Coronary artery (tissue), 2 donors: ENCODE results near the gene C1QTNF7.

Source experiments
- DNase-seq: peaks from one replicate; pipeline ENCODE4 v3.0.0-alpha.2; 2017; ENCODE audit warnings: low spot score
- H3K27ac ChIP-seq, 2 donors: fragments of 200-600 bp; sonication (generic); one replicate each; pipeline ENCODE4 v1.5.1; 2016 to 2019
- H3K4me3 ChIP-seq: fragments of 200-600 bp; sonication (generic); 2 replicates; pipeline ENCODE4 v1.5.1; 2016; ENCODE audit warnings: mild to moderate bottlenecking, moderate library complexity
- CTCF ChIP-seq: fragments of 200-600 bp; sonication (generic); IDR thresholded peaks from one replicate; pipeline ENCODE4 v1.5.1; 2019; ENCODE audit warnings: antibody characterized with exemption

C1QTNF7 gene

GRCh38 chr4:15390494-15390893, 37.3 kb upstream of the C1QTNF7 start:
- H3K4me3 ChIP-seq: no peak overlapping the region
- TF ChIP-seq CTCF: no peak
- no peak for DNase-seq
- H3K27ac ChIP-seq: no peak overlapping the region

GRCh38 chr4:15392053-15392805, 35.6 kb upstream of the C1QTNF7 start:
- DNase-seq: no peak
- no peak for TF ChIP-seq CTCF

GRCh38 chr4:15395311-15395710, 32.5 kb upstream of the C1QTNF7 start:
- no peak for DNase-seq
- TF ChIP-seq CTCF: no peak
- peak overlapping the region in 1 of 2 donors; percentile 26 for H3K27ac ChIP-seq
- H3K4me3 ChIP-seq: no peak overlapping the region

More at GRCh38 chr4:15392053-15392805, 35.6 kb upstream of the C1QTNF7 start:
- H3K4me3 ChIP-seq: no peak overlapping the region
- H3K27ac ChIP-seq: peak overlapping the region in 1 of 2 donors; percentile 3

GRCh38 chr4:15396157-15396800, 31.6 kb upstream of the C1QTNF7 start:
- TF ChIP-seq CTCF: no peak
- H3K4me3 ChIP-seq: no peak overlapping the region
- no peak for DNase-seq
- peak overlapping the region in 1 of 2 donors; percentile 26 for H3K27ac ChIP-seq

GRCh38 chr4:15398001-15398400, 29.8 kb upstream of the C1QTNF7 start:
- TF ChIP-seq CTCF: no peak
- peak overlapping the region in 1 of 2 donors; percentile 19 for H3K27ac ChIP-seq
- DNase-seq: no peak
- no peak overlapping the region for H3K4me3 ChIP-seq

- no peak for DNase-seq
- no peak for TF ChIP-seq CTCF
- H3K27ac ChIP-seq: peak overlapping the region in 1 of 2 donors; percentile 19
- no peak overlapping the region for H3K4me3 ChIP-seq
Observed at GRCh38 chr4:15398732-15399131, 29.1 kb upstream of the C1QTNF7 start.

GRCh38 chr4:15400226-15400625, 27.6 kb upstream of the C1QTNF7 start:
- no peak overlapping the region for H3K4me3 ChIP-seq
- peak overlapping the region; percentile 73 to 88 for H3K27ac ChIP-seq
- no peak for TF ChIP-seq CTCF
- DNase-seq: no peak
